HL-60 (cell line): ENCODE results near the gene ISG15.

Experiments
- POLR2AphosphoS5 ChIP-seq: IDR thresholded peaks from 2 replicates; pipeline ENCODE4 v1.6.1; 2012; ENCODE audit warnings: low read depth
- SPI1 ChIP-seq: IDR thresholded peaks from 2 replicates; pipeline ENCODE4 v1.6.1; 2012; ENCODE audit warnings: low read depth, mild to moderate bottlenecking, borderline replicate concordance

DNA sequence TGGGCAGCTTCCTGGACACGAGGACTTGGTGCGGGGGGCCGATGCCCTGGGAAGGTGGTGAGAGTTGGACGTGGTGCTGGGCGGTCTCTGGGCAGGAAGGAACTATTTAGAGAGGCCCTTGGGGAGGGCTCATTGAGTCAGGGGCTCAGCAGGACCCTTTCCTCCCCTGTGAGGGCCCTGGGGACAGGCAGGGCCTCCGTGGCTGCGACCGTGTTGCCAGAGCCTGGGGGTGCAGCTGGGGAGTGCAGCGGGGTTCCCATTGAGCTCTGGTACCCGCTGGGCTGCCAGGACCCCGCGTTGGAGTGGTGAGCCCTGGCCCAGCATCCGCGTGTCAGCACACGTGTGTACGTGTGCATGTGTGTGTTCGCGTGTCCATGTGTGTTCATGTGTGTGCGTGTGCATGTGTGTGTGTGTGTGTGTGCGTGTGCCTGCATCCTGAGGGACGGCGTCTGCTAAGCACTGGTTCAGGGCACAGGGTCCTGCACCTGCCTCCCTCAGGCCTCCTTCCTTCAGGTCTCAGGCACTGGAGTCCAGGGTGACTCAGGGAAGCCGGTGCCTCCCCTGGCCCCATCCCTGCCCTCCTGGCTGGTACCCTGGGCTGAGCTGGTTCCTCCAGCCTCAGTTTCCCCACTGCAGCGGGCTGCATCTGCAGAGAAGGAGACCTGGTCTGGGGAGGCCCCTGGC, 50.1 kb downstream of the ISG15 start:
- TF ChIP-seq SPI1 (no peak), POLR2AphosphoS5 (no peak)
